H1 (cell line): ENCODE measurements around the gene TP73. TPM values are rescaled to one million over a fixed set of nuclear protein-coding genes. Genes with fewer than 3 reads are reported as not detected.

Experiments
- ATF3 ChIP-seq: IDR thresholded peaks from 2 replicates; pipeline ENCODE4 v1.6.1; 2011; ENCODE audit warnings: low read depth, mild to moderate bottlenecking, low read length; ENCODE audit not compliant: insufficient read depth
- BACH1 ChIP-seq: IDR thresholded peaks from 2 replicates; pipeline ENCODE4 v1.6.1; 2012; ENCODE audit warnings: low read length, improper control_type of control experiment
- CREB1 ChIP-seq: IDR thresholded peaks from 2 replicates; pipeline ENCODE4 v1.6.1; 2012; ENCODE audit warnings: inconsistent platforms
- FOSL1 ChIP-seq: IDR thresholded peaks from 2 replicates; pipeline ENCODE4 v1.6.1; 2011; ENCODE audit warnings: mild to moderate bottlenecking, low read depth, low read length, moderate library complexity; ENCODE audit not compliant: insufficient read depth
- GABPA ChIP-seq: IDR thresholded peaks from 2 replicates; pipeline ENCODE4 v1.6.1; 2011; ENCODE audit warnings: mild to moderate bottlenecking, low read length, moderate library complexity, borderline replicate concordance; ENCODE audit not compliant: insufficient read depth
- GTF2F1 ChIP-seq: IDR thresholded peaks from 2 replicates; pipeline ENCODE4 v1.6.1; 2012; ENCODE audit warnings: low read depth, low read length, improper control_type of control experiment, borderline replicate concordance
- KDM1A ChIP-seq: fragments of 200-600, 300-600 bp; sonication (generic); IDR thresholded peaks from 2 replicates; pipeline ENCODE4 v1.7.1; 2016; ENCODE audit warnings: mild to moderate bottlenecking, low read length, borderline replicate concordance
- NRF1 ChIP-seq: IDR thresholded peaks from 2 replicates; pipeline ENCODE4 v1.6.1; 2011; ENCODE audit warnings: mild to moderate bottlenecking, low read depth, low read length, improper control_type of control experiment
- POLR2A ChIP-seq, 2 experiments: IDR thresholded peaks; 1 replicate in 1 of 2; 2 replicates in 1 of 2; pipeline ENCODE4 v1.6.1; 2011; ENCODE audit warnings: low read depth in 2 of 2, low read length in 2 of 2, mild to moderate bottlenecking in 2 of 2; ENCODE audit errors: control extremely low read depth in 1 of 2
- RBBP5 ChIP-seq: IDR thresholded peaks from 2 replicates; pipeline ENCODE4 v1.7.1; 2012; ENCODE audit warnings: low read depth, mild to moderate bottlenecking, inconsistent platforms, low read length, moderate library complexity, borderline replicate concordance
- RXRA ChIP-seq: IDR thresholded peaks from 2 replicates; pipeline ENCODE4 v1.6.1; 2011; ENCODE audit warnings: low read depth, mild to moderate bottlenecking, low read length, moderate library complexity; ENCODE audit not compliant: insufficient read depth
- SAP30 ChIP-seq: fragments of 300-600 bp; sonication (generic); IDR thresholded peaks from 2 replicates; pipeline ENCODE4 v1.7.1; 2012; ENCODE audit warnings: low read length, moderate library complexity, mild to moderate bottlenecking, inconsistent platforms; ENCODE audit not compliant: insufficient read depth, insufficient replicate concordance
- SIN3A ChIP-seq, 2 experiments: IDR thresholded peaks in 1 of 2; conservative IDR thresholded peaks in 1 of 2; 2 replicates each; pipeline ENCODE4 v1.6.1; 2011 to 2012; ENCODE audit warnings: low read length in 2 of 2, improper control_type of control experiment in 1 of 2, low read depth in 1 of 2, mild to moderate bottlenecking in 1 of 2
- SIRT6 ChIP-seq: IDR thresholded peaks from one replicate; pipeline ENCODE4 v1.7.1; 2012; ENCODE audit warnings: low read length, inconsistent platforms
- SIX5 ChIP-seq: IDR thresholded peaks from 2 replicates; pipeline ENCODE4 v1.6.1; 2011; ENCODE audit warnings: mild to moderate bottlenecking, low read depth, low read length
- SP4 ChIP-seq: IDR thresholded peaks from 2 replicates; pipeline ENCODE4 v1.6.1; 2012; ENCODE audit warnings: low read length, inconsistent platforms
- SUZ12 ChIP-seq: fragments of 200-600 bp; sonication (generic); IDR thresholded peaks from 2 replicates; pipeline ENCODE4 v1.6.1; 2012; ENCODE audit warnings: mild to moderate bottlenecking, inconsistent platforms, low read length, moderate library complexity, mixed read lengths
- TAF7 ChIP-seq: optimal IDR thresholded peaks from 2 replicates; pipeline ENCODE3; 2011; ENCODE audit warnings: low read depth, mild to moderate bottlenecking, inconsistent platforms, low read length, moderate library complexity, borderline replicate concordance
- TCF12 ChIP-seq: IDR thresholded peaks from 2 replicates; pipeline ENCODE4 v1.6.1; 2011; ENCODE audit warnings: low read depth, mild to moderate bottlenecking, low read length
- YY1 ChIP-seq: IDR thresholded peaks from 2 replicates; pipeline ENCODE4 v1.6.1; 2011; ENCODE audit warnings: low read depth, mild to moderate bottlenecking, low read length
- polyA plus RNA-seq, 7 experiments: library from polyadenylated mRNA; depleted of rRNA in 3 of 7; stranded (reverse) in 5 of 7; unstranded in 2 of 7; fragments of >200 nt in 5 of 7; fragments of 200-250 nt in 2 of 7; gene quantifications; 1 replicate in 5 of 7; 2 replicates in 1 of 7; 4 replicates in 1 of 7; pipeline versions ENCODE4 v1.2.1 to v1.2.3, GENCODE V29; 2011 to 2013; ENCODE audit warnings: missing spikeins in 2 of 7, mixed read lengths in 2 of 7
- total RNA-seq: library from RNA; stranded (reverse); fragmentation: NEBNext Ultra II Directional; extraction: Animal tissue kit (Norgen Biotek cat#: 25700); gene quantifications from 2 replicates; pipeline ENCODE4 v1.2.1, GENCODE V29; 2021
- TF ChIP-seq, protein P1 (sequence below): IDR thresholded peaks from 2 replicates; pipeline ENCODE4 v1.6.1; 2012; ENCODE audit warnings: low read length, inconsistent platforms
- TF ChIP-seq, protein P2 (sequence below): IDR thresholded peaks from 2 replicates; pipeline ENCODE4 v1.6.1; 2012; ENCODE audit warnings: inconsistent platforms

Gene TP73
- total and polyA plus RNA-seq, 2 of the 8 experiments (the other 6 are each of a cell fraction or from before 2014, with no cell fraction given) = 2.6 to 3.1 TPM

DNA sequence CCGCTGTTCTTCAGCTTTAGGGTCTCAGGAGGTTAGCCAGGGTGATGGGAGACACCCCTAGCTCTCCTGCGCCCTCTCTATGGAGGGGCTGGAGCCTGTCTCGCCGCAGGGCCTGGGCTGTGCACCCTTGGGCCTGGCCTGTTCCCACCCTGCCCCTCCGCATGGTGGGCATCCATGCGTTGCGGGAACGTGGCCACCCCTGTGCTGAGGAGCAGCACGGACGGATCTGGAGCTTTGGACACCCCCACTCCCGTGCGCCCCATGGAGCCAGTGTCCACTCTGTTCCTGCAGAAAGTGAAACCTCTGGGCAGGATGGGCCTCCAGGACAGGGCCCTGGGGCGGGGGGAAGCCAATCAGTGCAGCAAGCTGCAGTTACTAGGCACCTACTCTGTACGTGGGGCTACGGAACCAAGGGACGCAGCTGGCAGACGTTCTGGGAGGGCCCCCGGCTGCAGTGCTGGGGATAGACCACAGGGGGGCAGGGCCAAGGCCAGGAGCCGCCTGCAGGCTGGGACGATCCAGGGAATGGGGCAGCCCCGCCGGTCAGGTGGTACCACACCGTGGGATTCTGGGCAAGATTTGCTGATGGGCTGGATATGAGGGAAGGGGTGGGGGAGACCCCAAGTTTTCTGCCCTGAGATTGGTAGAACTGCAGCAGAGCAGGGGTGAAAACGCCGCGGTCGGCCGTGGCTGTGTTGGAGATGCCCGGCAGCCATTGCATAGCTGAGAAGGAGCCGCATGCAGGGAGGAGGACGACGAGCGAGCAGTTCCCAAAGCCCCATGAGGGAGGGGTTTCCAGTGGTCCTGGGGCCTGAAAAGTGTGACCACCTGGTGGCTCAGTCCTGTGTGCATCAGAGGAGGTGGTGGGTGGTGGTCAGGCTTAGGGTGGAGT, 43.3 kb downstream of the TP73 start (continued):
- TF ChIP-seq SAP30 (no peak), SIX5 (no peak), NRF1 (no peak), GTF2F1 (no peak), KDM1A (no peak), SP4 (no peak), FOSL1 (no peak), GABPA (no peak; the same call in 1 of the 2 replicates), RBBP5 (no peak), RXRA (no peak), TAF7 (no peak), CREB1 (0 out of 2 replicates have a peak, but pooled peaks have one; percentile 9), TCF12 (no peak), POLR2A (IDR thresholded peaks at IDR 0.05; ENCODE audit: control extremely low read depth in 1 of 2, low read depth in 2 of 2, low read length in 2 of 2) (no peak), YY1 (no peak), ATF3 (no peak), BACH1 (no peak), SUZ12 (no peak), SIRT6 (no peak), SIN3A (conservative IDR thresholded peaks at IDR 0.05 in 1 of 2, IDR thresholded peaks at IDR 0.05 in 1 of 2; ENCODE audit: low read depth in 1 of 2, low read length in 2 of 2) (0 out of 4 replicates have a peak, but pooled peaks of 1 of the 2 experiments have one; percentile 21)
- TF ChIP-seq, protein P1, sequence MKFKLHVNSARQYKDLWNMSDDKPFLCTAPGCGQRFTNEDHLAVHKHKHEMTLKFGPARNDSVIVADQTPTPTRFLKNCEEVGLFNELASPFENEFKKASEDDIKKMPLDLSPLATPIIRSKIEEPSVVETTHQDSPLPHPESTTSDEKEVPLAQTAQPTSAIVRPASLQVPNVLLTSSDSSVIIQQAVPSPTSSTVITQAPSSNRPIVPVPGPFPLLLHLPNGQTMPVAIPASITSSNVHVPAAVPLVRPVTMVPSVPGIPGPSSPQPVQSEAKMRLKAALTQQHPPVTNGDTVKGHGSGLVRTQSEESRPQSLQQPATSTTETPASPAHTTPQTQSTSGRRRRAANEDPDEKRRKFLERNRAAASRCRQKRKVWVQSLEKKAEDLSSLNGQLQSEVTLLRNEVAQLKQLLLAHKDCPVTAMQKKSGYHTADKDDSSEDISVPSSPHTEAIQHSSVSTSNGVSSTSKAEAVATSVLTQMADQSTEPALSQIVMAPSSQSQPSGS = no peak
- TF ChIP-seq, protein P2, sequence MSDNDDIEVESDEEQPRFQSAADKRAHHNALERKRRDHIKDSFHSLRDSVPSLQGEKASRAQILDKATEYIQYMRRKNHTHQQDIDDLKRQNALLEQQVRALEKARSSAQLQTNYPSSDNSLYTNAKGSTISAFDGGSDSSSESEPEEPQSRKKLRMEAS = peak; percentile 44
